H9 (cell line): ENCODE measurements around the gene SPINT1. TPM values are rescaled to one million over a fixed set of nuclear protein-coding genes. Genes with fewer than 3 reads are reported as not detected.

Experiments used
- DNase-seq: peaks from one replicate; pipeline ENCODE4 v3.0.0-alpha.2; 2017
- H2AFZ ChIP-seq: one replicate; pipeline ENCODE4 v1.6.1; 2013; ENCODE audit warnings: mild to moderate bottlenecking, low read length, control low read depth, moderate library complexity
- H2AK5ac ChIP-seq: 2 replicates; pipeline ENCODE4 v1.6.1; 2013; ENCODE audit warnings: low read length, control low read depth, mixed read lengths; ENCODE audit not compliant: insufficient read length
- H2BK120ac ChIP-seq: one replicate; pipeline ENCODE4 v1.6.1; 2013; ENCODE audit warnings: low read depth, mild to moderate bottlenecking, low read length, control low read depth, inconsistent platforms; ENCODE audit not compliant: poor library complexity, severe bottlenecking
- H2BK12ac ChIP-seq: 2 replicates; pipeline ENCODE4 v1.6.1; 2013; ENCODE audit warnings: low read length, control low read depth, mixed read lengths, low read depth; ENCODE audit not compliant: insufficient read length
- H2BK15ac ChIP-seq: 2 replicates; pipeline ENCODE4 v1.6.1; 2013; ENCODE audit warnings: low read depth, low read length, control low read depth
- H2BK20ac ChIP-seq: one replicate; pipeline ENCODE4 v1.6.1; 2013; ENCODE audit warnings: low read depth, mild to moderate bottlenecking, low read length, control low read depth, inconsistent platforms; ENCODE audit not compliant: poor library complexity, severe bottlenecking
- H2BK5ac ChIP-seq: 2 replicates; pipeline ENCODE4 v1.6.1; 2013; ENCODE audit warnings: low read length, control low read depth, mixed read lengths; ENCODE audit not compliant: insufficient read length
- H3K14ac ChIP-seq: 2 replicates; pipeline ENCODE4 v1.6.1; 2013; ENCODE audit warnings: low read length, control low read depth; ENCODE audit not compliant: insufficient read depth
- H3K18ac ChIP-seq: 2 replicates; pipeline ENCODE4 v1.6.1; 2013; ENCODE audit warnings: low read depth, mild to moderate bottlenecking, mixed read lengths, low read length, control low read depth; ENCODE audit not compliant: insufficient read length
- H3K23ac ChIP-seq: 2 replicates; pipeline ENCODE4 v1.6.1; 2013; ENCODE audit warnings: low read length, control low read depth, mixed read lengths, low read depth; ENCODE audit not compliant: insufficient read length
- H3K23me2 ChIP-seq: 2 replicates; pipeline ENCODE4 v1.6.1; 2013; ENCODE audit warnings: low read depth, mild to moderate bottlenecking, mixed read lengths, low read length, control low read depth; ENCODE audit not compliant: insufficient read length, poor library complexity, severe bottlenecking
- H3K27ac ChIP-seq: 2 replicates; pipeline ENCODE4 v1.5.1; 2013; ENCODE audit warnings: low read length, control low read depth, mixed read lengths, low read depth; ENCODE audit not compliant: insufficient read length
- H3K27me3 ChIP-seq: 2 replicates; pipeline ENCODE4 v1.6.1; 2013; ENCODE audit warnings: low read length, control low read depth, inconsistent platforms; ENCODE audit not compliant: insufficient read depth
- H3K4ac ChIP-seq: 2 replicates; pipeline ENCODE4 v1.6.1; 2013; ENCODE audit warnings: low read depth, mild to moderate bottlenecking, control low read depth, inconsistent platforms, low read length, moderate library complexity
- H3K4me1 ChIP-seq: 2 replicates; pipeline ENCODE4 v1.6.1; 2013; ENCODE audit warnings: low read length, control low read depth, inconsistent platforms; ENCODE audit not compliant: insufficient read depth
- H3K4me2 ChIP-seq: 2 replicates; pipeline ENCODE4 v1.6.1; 2013; ENCODE audit warnings: low read length, control low read depth, mixed read lengths; ENCODE audit not compliant: insufficient read length, insufficient read depth
- H3K56ac ChIP-seq: 2 replicates; pipeline ENCODE4 v1.6.1; 2013; ENCODE audit warnings: low read depth, mild to moderate bottlenecking, mixed read lengths, low read length, control low read depth; ENCODE audit not compliant: insufficient read length
- H3K79me1 ChIP-seq: 2 replicates; pipeline ENCODE4 v1.6.1; 2013; ENCODE audit warnings: low read depth, mild to moderate bottlenecking, moderate library complexity, low read length, control low read depth, inconsistent platforms; ENCODE audit not compliant: insufficient read depth, poor library complexity, severe bottlenecking
- H3K79me2 ChIP-seq: 2 replicates; pipeline ENCODE4 v1.6.1; 2013; ENCODE audit warnings: low read length, control low read depth, inconsistent platforms; ENCODE audit not compliant: insufficient read depth
- H3K9ac ChIP-seq: 2 replicates; pipeline ENCODE4 v1.6.1; 2013; ENCODE audit warnings: low read length, control low read depth, mixed read lengths; ENCODE audit not compliant: insufficient read length; ENCODE audit errors: extremely low read depth
- H3K9me3 ChIP-seq: one replicate; pipeline ENCODE4 v1.6.1; 2013; ENCODE audit warnings: low read depth, low read length, inconsistent platforms; ENCODE audit not compliant: control insufficient read depth
- H3T11ph ChIP-seq: one replicate; pipeline ENCODE4 v1.6.1; 2013; ENCODE audit warnings: mild to moderate bottlenecking, low read length, control low read depth, inconsistent platforms
- H4K20me1 ChIP-seq: one replicate; pipeline ENCODE4 v1.6.1; 2013; ENCODE audit not compliant: control insufficient read depth, insufficient read length, insufficient read depth
- H4K5ac ChIP-seq: 2 replicates; pipeline ENCODE4 v1.6.1; 2013; ENCODE audit warnings: low read depth, mild to moderate bottlenecking, mixed read lengths, low read length, control low read depth; ENCODE audit not compliant: insufficient read length
- H4K8ac ChIP-seq: replicated peaks from 2 replicates; pipeline ENCODE4 v1.6.1; 2013; ENCODE audit warnings: low read length, control low read depth, mixed read lengths, low read depth; ENCODE audit not compliant: insufficient read length
- H4K91ac ChIP-seq: 2 replicates; pipeline ENCODE4 v1.6.1; 2013; ENCODE audit warnings: low read depth, mild to moderate bottlenecking, moderate library complexity, mixed read lengths, low read length, control low read depth; ENCODE audit not compliant: insufficient read length
- H3K27ac Mint-ChIP-seq, 3 experiments: 2 replicates in 2 of 3; 3 replicates in 1 of 3; pipeline ENCODE4 v1.8.0; 2020 to 2021; ENCODE audit warnings: mixed read lengths in 3 of 3, mild to moderate bottlenecking in 1 of 3, moderate library complexity in 1 of 3
- H3K27me3 Mint-ChIP-seq: 2 replicates; pipeline ENCODE4 v1.8.0; 2021; ENCODE audit warnings: low read depth, mild to moderate bottlenecking, moderate library complexity, mixed read lengths
- H3K36me3 Mint-ChIP-seq, 3 experiments: 2 replicates in 2 of 3; 3 replicates in 1 of 3; pipeline ENCODE4 v1.8.0; 2020 to 2021; ENCODE audit warnings: low read depth in 3 of 3, mixed read lengths in 3 of 3; ENCODE audit not compliant: insufficient read depth in 1 of 3
- H3K4me1 Mint-ChIP-seq, 2 experiments: 2 replicates each; pipeline ENCODE4 v1.8.0; 2020; ENCODE audit warnings: mixed read lengths in 2 of 2
- H3K4me3 Mint-ChIP-seq, 2 experiments: 2 replicates in 1 of 2; 3 replicates in 1 of 2; pipeline ENCODE4 v1.8.0; 2020 to 2021; ENCODE audit warnings: mild to moderate bottlenecking in 2 of 2, mixed read lengths in 2 of 2, moderate library complexity in 1 of 2
- H3K9me3 Mint-ChIP-seq, 2 experiments: 2 replicates in 1 of 2; 3 replicates in 1 of 2; pipeline ENCODE4 v1.8.0; 2020; ENCODE audit warnings: mild to moderate bottlenecking in 2 of 2, mixed read lengths in 2 of 2, moderate library complexity in 1 of 2
- CTCF ChIP-seq: fragments of 200-600 bp; sonication (generic); conservative IDR thresholded peaks from 3 replicates; pipeline ENCODE4 v1.8.0; 2021; ENCODE audit warnings: antibody characterized with exemption, mild to moderate bottlenecking
- total RNA-seq: library from RNA; stranded (reverse); gene quantifications from 2 replicates; pipeline ENCODE4 v1.2.1, GENCODE V29; 2021

The SPINT1 gene
- total RNA-seq, 1 experiment from 2014 or later: 130 TPM

- Histone ChIP-seq H2BK5ac (no peak overlapping the region), H3K27me3 (no peaks in the 10 kb centered on the region), H2BK15ac (no peak overlapping the region), H3T11ph (no peak overlapping the region), H3K79me1 (peaks cover 5% of the 10 kb centered on the region), H3K18ac (no peak overlapping the region), H3K9ac (no peak overlapping the region), H3K23ac (no peak overlapping the region), H2AFZ (no peak overlapping the region), H3K23me2 (peaks cover 11% of the 10 kb centered on the region), H3K4ac (no peak overlapping the region), H2BK20ac (no peak overlapping the region), H3K79me2 (peaks cover 8% of the 10 kb centered on the region; the same call in 1 of the 2 replicates), H2BK120ac (no peak overlapping the region), H4K8ac (no peak overlapping the region), H3K4me1 (peaks cover 17% of the 10 kb centered on the region), H3K4me2 (peak overlapping the region; percentile 95), H4K91ac (no peak overlapping the region), H4K5ac (no peak overlapping the region), H2BK12ac (no peak overlapping the region), H3K9me3 (no peaks in the 10 kb centered on the region), H3K56ac (no peak overlapping the region), H3K14ac (no peak overlapping the region), H4K20me1 (no peaks in the 10 kb centered on the region), H3K27ac (no peak overlapping the region), H2AK5ac (no peak overlapping the region)
- no peaks in the 10 kb centered on the region for H3K9me3 Mint-ChIP-seq
- peak overlapping the region; percentile 94; a peak in 3 of 5 replicates for H3K4me3 Mint-ChIP-seq
- peaks cover 26 to 57% (median 47%) of the 10 kb centered on the region in 3 experiments for H3K36me3 Mint-ChIP-seq
- H3K27ac Mint-ChIP-seq: peak overlapping the region; percentile 34 to 55 (median 50); a peak in 3 of 7 replicates
- H3K27me3 Mint-ChIP-seq: peaks cover 4% of the 10 kb centered on the region
- no peak for DNase-seq
- peaks cover 41% of the 10 kb centered on the region in 2 experiments for H3K4me1 Mint-ChIP-seq
- no peak for TF ChIP-seq CTCF
Observed at GRCh38 chr15:40846841-40847222, 3.0 kb downstream of the SPINT1 start.
